PFSK-1 (cell line): Measurements from ENCODE around the gene ARSG.

Experiments used
- POLR2AphosphoS5 ChIP-seq: IDR thresholded peaks from 2 replicates; pipeline ENCODE4 v1.6.1; 2012; ENCODE audit warnings: low read depth, mild to moderate bottlenecking, control low read depth, low read length, moderate library complexity
- REST ChIP-seq, 2 experiments: IDR thresholded peaks; 2 replicates each; pipeline versions ENCODE4 v1.6.1 to v1.8.0; 2011 to 2012; ENCODE audit warnings: low read depth in 2 of 2, low read length in 2 of 2, control low read depth in 1 of 2, inconsistent platforms in 1 of 2, mild to moderate bottlenecking in 1 of 2, moderate library complexity in 1 of 2; ENCODE audit not compliant: insufficient read depth in 1 of 2
- SIN3A ChIP-seq: IDR thresholded peaks from 2 replicates; pipeline ENCODE4 v1.6.1; 2012; ENCODE audit warnings: mild to moderate bottlenecking, low read length, moderate library complexity, borderline replicate concordance; ENCODE audit not compliant: insufficient read depth
- TAF1 ChIP-seq: IDR thresholded peaks from 2 replicates; pipeline ENCODE4 v1.6.1; 2012; ENCODE audit warnings: low read length, control low read depth, borderline replicate concordance; ENCODE audit not compliant: insufficient read depth

GRCh38 chr17:68383443-68384321, 92.4 kb downstream of the ARSG start:
- TF ChIP-seq TAF1, result no peak
- no peak for TF ChIP-seq POLR2AphosphoS5
- no peak for TF ChIP-seq REST (IDR thresholded peaks at IDR 0.05; ENCODE audit: insufficient read depth in 1 of 2, low read depth in 2 of 2, low read length in 2 of 2)
- TF ChIP-seq SIN3A, result no peak
